Caco-2 (cell line): Measurements from ENCODE around the gene CCM2. TPM values are rescaled to one million over a fixed set of nuclear protein-coding genes. Genes with fewer than 3 reads are reported as not detected.
"Not testable (repeated sequence)": the region's sequence is repeated elsewhere in the genome, so short reads cannot be mapped to it uniquely, and the experiment has no call there.

ENCODE experiments used
- BruUV-seq: library from RNA; stranded (reverse); fragments of 400-500 nt; replicated peaks from 2 replicates; lab custom pipeline; 2021; lab: Mats Ljungman, UMichigan
- CTCF ChIA-PET: fragments of 300-600 bp; sonication (Branson Sonifier 250); formaldehyde crosslinking; loops from one replicate; lab custom pipeline; 2022; ENCODE audit warnings: antibody characterized with exemption; lab: Charles Lee
- POLR2A ChIA-PET: fragments of 300-600 bp; sonication (Branson Sonifier 250); formaldehyde crosslinking; loops from one replicate; lab custom pipeline; 2022; ENCODE audit warnings: antibody characterized with exemption; lab: Charles Lee
- DNase-seq, 2 experiments: peaks; one replicate each; pipeline versions ENCODE4 v3.0.0 to v3.0.0-alpha.2; 2020 to 2022
- H3K27me3 ChIP-seq: replicated peaks from 2 replicates; pipeline ENCODE4 v1.6.0; 2011; ENCODE audit warnings: low read length; ENCODE audit not compliant: control insufficient read depth, insufficient read depth
- H3K36me3 ChIP-seq: 2 replicates; pipeline ENCODE4 v1.5.1; 2011; ENCODE audit warnings: low read length; ENCODE audit not compliant: control insufficient read depth, insufficient read depth
- H3K4me1 ChIP-seq: fragments of 250-450 bp; sonication (Bioruptor Pico); 2 replicates; pipeline ENCODE4 v1.5.1; 2020; ENCODE audit warnings: mild to moderate bottlenecking
- H3K4me3 ChIP-seq: 2 replicates; pipeline ENCODE4 v1.5.1; 2011; ENCODE audit warnings: low read depth, mild to moderate bottlenecking, control low read depth, low read length
- H3K9me3 ChIP-seq: fragments of 250-450 bp; sonication (Bioruptor Pico); 2 replicates; pipeline ENCODE4 v1.5.1; 2020; ENCODE audit warnings: mild to moderate bottlenecking, moderate library complexity
- H3K27ac Mint-ChIP-seq: one replicate; pipeline ENCODE4 v1.8.0; 2022; ENCODE audit warnings: mixed read lengths; ENCODE audit not compliant: unreplicated experiment
- H3K27me3 Mint-ChIP-seq: one replicate; pipeline ENCODE4 v1.8.0; 2022; ENCODE audit warnings: mixed read lengths; ENCODE audit not compliant: insufficient read depth, unreplicated experiment
- H3K36me3 Mint-ChIP-seq: one replicate; pipeline ENCODE4 v1.8.0; 2022; ENCODE audit warnings: mild to moderate bottlenecking, mixed read lengths; ENCODE audit not compliant: insufficient read depth, unreplicated experiment
- H3K4me1 Mint-ChIP-seq: one replicate; pipeline ENCODE4 v1.8.0; 2022; ENCODE audit warnings: low read depth, mixed read lengths; ENCODE audit not compliant: unreplicated experiment
- H3K4me3 Mint-ChIP-seq: one replicate; pipeline ENCODE4 v1.8.0; 2022; ENCODE audit warnings: mild to moderate bottlenecking, moderate library complexity, mixed read lengths; ENCODE audit not compliant: unreplicated experiment
- H3K9me3 Mint-ChIP-seq: one replicate; pipeline ENCODE4 v1.8.0; 2022; ENCODE audit warnings: mixed read lengths; ENCODE audit not compliant: unreplicated experiment
- intact Hi-C: fragments of 100-400 bp; cut with micrococcal nuclease; formaldehyde crosslinking; loops from one replicate; pipeline ENCODE4 v1.10.0; 2022; ENCODE audit not compliant: unreplicated experiment
- total RNA-seq: library from RNA; stranded (reverse); gene quantifications from 2 replicates; pipeline ENCODE4 v1.2.3, GENCODE V29; 2022
- TF ChIP-seq, protein P1 (sequence below), 2 experiments: fragments of 200-600 bp in 1 of 2; IDR thresholded peaks; 1 replicate in 1 of 2; 2 replicates in 1 of 2; pipeline versions ENCODE4 v1.5.1 to v1.8.0; 2011 to 2022; ENCODE audit warnings: antibody characterized with exemption in 1 of 2, control low read depth in 1 of 2, inconsistent platforms in 1 of 2, low read depth in 1 of 2, low read length in 1 of 2, mild to moderate bottlenecking in 1 of 2, moderate library complexity in 1 of 2; ENCODE audit not compliant: insufficient read depth in 1 of 2, severe bottlenecking in 1 of 2, unreplicated experiment in 1 of 2

CCM2 gene
- total RNA-seq, 1 experiment from 2014 or later, result 28.2 TPM

DNA sequence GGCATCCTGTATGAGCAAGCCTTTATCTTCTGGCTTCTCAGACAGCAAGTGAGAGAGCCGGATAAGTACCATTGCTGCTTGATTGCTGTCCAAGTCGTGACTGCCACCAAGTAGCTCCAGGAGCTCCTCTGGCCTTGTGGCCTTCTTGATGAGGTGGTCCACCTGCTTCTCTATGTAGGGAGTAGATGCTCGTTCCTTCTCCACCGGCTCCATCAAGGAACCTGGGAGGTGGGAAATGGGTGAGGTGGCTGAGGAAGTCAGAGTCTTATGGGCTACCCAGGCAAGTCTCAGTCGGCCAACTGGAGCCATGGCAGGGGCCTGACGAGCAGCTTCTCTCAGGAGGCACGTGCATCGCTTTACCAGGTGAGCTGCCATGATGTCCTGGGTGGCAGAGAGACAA, 108.9 kb downstream of the CCM2 start:
- H3K4me3 Mint-ChIP-seq, result peak overlapping the region; percentile 43
- H3K9me3 ChIP-seq, result no peaks in the 10 kb centered on the region
- TF ChIP-seq, protein P1, sequence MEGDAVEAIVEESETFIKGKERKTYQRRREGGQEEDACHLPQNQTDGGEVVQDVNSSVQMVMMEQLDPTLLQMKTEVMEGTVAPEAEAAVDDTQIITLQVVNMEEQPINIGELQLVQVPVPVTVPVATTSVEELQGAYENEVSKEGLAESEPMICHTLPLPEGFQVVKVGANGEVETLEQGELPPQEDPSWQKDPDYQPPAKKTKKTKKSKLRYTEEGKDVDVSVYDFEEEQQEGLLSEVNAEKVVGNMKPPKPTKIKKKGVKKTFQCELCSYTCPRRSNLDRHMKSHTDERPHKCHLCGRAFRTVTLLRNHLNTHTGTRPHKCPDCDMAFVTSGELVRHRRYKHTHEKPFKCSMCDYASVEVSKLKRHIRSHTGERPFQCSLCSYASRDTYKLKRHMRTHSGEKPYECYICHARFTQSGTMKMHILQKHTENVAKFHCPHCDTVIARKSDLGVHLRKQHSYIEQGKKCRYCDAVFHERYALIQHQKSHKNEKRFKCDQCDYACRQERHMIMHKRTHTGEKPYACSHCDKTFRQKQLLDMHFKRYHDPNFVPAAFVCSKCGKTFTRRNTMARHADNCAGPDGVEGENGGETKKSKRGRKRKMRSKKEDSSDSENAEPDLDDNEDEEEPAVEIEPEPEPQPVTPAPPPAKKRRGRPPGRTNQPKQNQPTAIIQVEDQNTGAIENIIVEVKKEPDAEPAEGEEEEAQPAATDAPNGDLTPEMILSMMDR (IDR thresholded peaks at IDR 0.05; ENCODE audit: insufficient read depth in 1 of 2, low read depth in 1 of 2, low read length in 1 of 2, severe bottlenecking in 1 of 2, unreplicated experiment in 1 of 2), result no peak
- no peaks in the 10 kb centered on the region for H3K27me3 Mint-ChIP-seq
- no peaks in the 10 kb centered on the region for H3K9me3 Mint-ChIP-seq
- intact Hi-C loops, result no loop called here
- H3K4me3 ChIP-seq, result no peak overlapping the region
- no peak overlapping the region for H3K27ac Mint-ChIP-seq
- CTCF ChIA-PET, result no interaction called here
- POLR2A ChIA-PET, result no interaction called here
- DNase-seq, result no peak
- peaks cover 6% of the 10 kb centered on the region for H3K4me1 Mint-ChIP-seq
- peaks cover 4% of the 10 kb centered on the region; the same call in 1 of the 2 replicates for H3K4me1 ChIP-seq
- no peaks in the 10 kb centered on the region for H3K27me3 ChIP-seq
- H3K36me3 Mint-ChIP-seq, result peaks cover 79% of the 10 kb centered on the region
- peaks cover 12% of the 10 kb centered on the region for H3K36me3 ChIP-seq
- BruUV-seq, result no TSS peak

- Mint-ChIP-seq H3K4me1 (peaks cover 6% of the 10 kb centered on the region), H3K36me3 (peaks cover 52% of the 10 kb centered on the region), H3K4me3 (peak within 1 kb of the TSS; percentile 95), H3K9me3 (no peaks in the 10 kb centered on the region), H3K27me3 (no peaks in the 10 kb centered on the region), H3K27ac (peak within 1 kb of the TSS; percentile 99)
- Histone ChIP-seq H3K9me3 (no peaks in the 10 kb centered on the region), H3K4me3 (peak within 1 kb of the TSS; percentile 99), H3K27me3 (no peaks in the 10 kb centered on the region), H3K4me1 (peaks cover 4% of the 10 kb centered on the region; the same call in 1 of the 2 replicates), H3K36me3 (peaks cover 5% of the 10 kb centered on the region)
- BruUV-seq, result TSS peak; percentile 93
- POLR2A ChIA-PET, result interaction anchor here (0.5 to 2.0 kb wide), 16 partner anchors 9 to 547 kb away, joined by 3 to 9 read pairs (median 3); partner anchors contain the start of genes CCM2 and H2AZ2
- TF ChIP-seq, protein P1 (IDR thresholded peaks at IDR 0.05; ENCODE audit: insufficient read depth in 1 of 2, low read depth in 1 of 2, low read length in 1 of 2, severe bottlenecking in 1 of 2, unreplicated experiment in 1 of 2), result peak; percentile 40 to 52
- DNase-seq, result peak; percentile 94 to 95
- intact Hi-C loops, result loop anchor here (2.0 to 5.0 kb wide), 2 partner anchors 111 to 124 kb away; partner anchors contain the start of gene CCM2
- CTCF ChIA-PET, result interaction anchor here (0.6 to 1.6 kb wide), 4 partner anchors 25 to 125 kb away, joined by 4 to 6 read pairs (median 4); no protein-coding TSS in a partner anchor
Measured at GRCh38 chr7:45111298-45112223, 111.6 kb downstream of the CCM2 start, which contains the start of gene TBRG4. TBRG4 (minus strand) TSS chr7:45111697; CDS start chr7:45109237, 2,460 bp downstream.

DNA sequence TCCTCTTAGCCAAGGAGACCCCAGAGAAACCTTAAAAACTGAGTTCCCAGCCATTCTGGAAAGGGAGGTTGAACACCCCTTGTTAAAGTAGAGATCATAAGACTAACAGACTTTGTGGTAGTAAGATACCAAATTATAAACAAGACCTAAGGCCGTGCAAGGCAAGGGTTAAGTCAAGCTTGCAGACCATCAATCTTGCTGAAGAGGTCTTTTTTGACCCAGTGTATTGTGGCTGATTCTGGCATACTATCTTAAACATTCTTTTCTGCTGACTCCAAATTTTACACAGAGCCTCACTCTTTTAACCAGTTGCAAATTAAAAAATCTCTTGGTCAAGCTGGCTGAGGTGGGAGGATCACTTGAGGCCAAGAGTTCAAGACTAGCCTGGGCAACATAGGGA, 112.6 kb downstream of the CCM2 start:
- TF ChIP-seq, protein P1 (IDR thresholded peaks at IDR 0.05; ENCODE audit: insufficient read depth in 1 of 2, low read depth in 1 of 2, low read length in 1 of 2, severe bottlenecking in 1 of 2, unreplicated experiment in 1 of 2), result no peak
- no peak for DNase-seq
- Histone ChIP-seq H3K4me1 (peaks cover 4% of the 10 kb centered on the region; the same call in 1 of the 2 replicates), H3K4me3 (peak overlapping the region; percentile 99), H3K36me3 (peaks cover 5% of the 10 kb centered on the region; the same call in 1 of the 2 replicates), H3K9me3 (no peaks in the 10 kb centered on the region), H3K27me3 (no peaks in the 10 kb centered on the region)
- CTCF ChIA-PET, result interaction anchor here (1.6 kb wide), 1 partner anchor 24 kb away, joined by 5 read pairs; no protein-coding TSS in a partner anchor
- H3K27ac Mint-ChIP-seq, result peak overlapping the region; percentile 99
- peaks cover 42% of the 10 kb centered on the region for H3K36me3 Mint-ChIP-seq
- no TSS peak for BruUV-seq
- peaks cover 6% of the 10 kb centered on the region for H3K4me1 Mint-ChIP-seq
- no peaks in the 10 kb centered on the region for H3K27me3 Mint-ChIP-seq
- POLR2A ChIA-PET, result no interaction called here
- H3K9me3 Mint-ChIP-seq, result no peaks in the 10 kb centered on the region
- intact Hi-C loops, result loop anchor here (5.0 kb wide), 1 partner anchor 125 kb away; no protein-coding TSS in a partner anchor
- H3K4me3 Mint-ChIP-seq, result peak overlapping the region; percentile 95

- H3K27ac Mint-ChIP-seq, H3K9me3 ChIP-seq, CTCF ChIA-PET, DNase-seq, H3K4me3 Mint-ChIP-seq, H3K4me3 ChIP-seq, H3K4me1 ChIP-seq, POLR2A ChIA-PET, H3K27me3 Mint-ChIP-seq, H3K27me3 ChIP-seq, H3K9me3 Mint-ChIP-seq, H3K4me1 Mint-ChIP-seq, BruUV-seq, H3K36me3 ChIP-seq: not testable (repeated sequence)
- H3K36me3 Mint-ChIP-seq, result peaks cover 26% of the 10 kb centered on the region
- intact Hi-C loops, result loop anchor here (5.0 kb wide), 1 partner anchor 127 kb away; no protein-coding TSS in a partner anchor
Measured at GRCh38 chr7:45114257-45114656, 114.3 kb downstream of the CCM2 start.
